Body of pancreas (tissue), 4 donors: ENCODE measurements around the gene CHN2.

Experiments
- CTCF ChIP-seq, 7 experiments: fragments of 450-650 bp in 4 of 7; fragments of 200-600 bp in 3 of 7; sonication (generic) in 3 of 7; IDR thresholded peaks; one replicate each; pipeline ENCODE4 v1.5.1; 2016 to 2019; ENCODE audit warnings: antibody characterized with exemption in 7 of 7
- POLR2A ChIP-seq, 3 donors: fragments of 450-650 bp; IDR thresholded peaks; one replicate each; pipeline ENCODE4 v1.6.1; 2016; ENCODE audit warnings: antibody characterized with exemption in 3 of 3, mild to moderate bottlenecking in 2 of 3

- TF ChIP-seq CTCF (IDR thresholded peaks at IDR 0.05) (no peak), POLR2A (IDR thresholded peaks at IDR 0.05) (no peak)
These were observed 218.3 kb downstream of the CHN2 start for GRCh38 chr7:29412912-29413311.
